Activated B cell treated with CpG ODN at 0.5 μM for 24 hours (primary cell): Measurements from ENCODE around the gene CLIC5. TPM values are rescaled to one million over a fixed set of nuclear protein-coding genes. Genes with fewer than 3 reads are reported as not detected.

Source experiments
- ATAC-seq: fragments of 200-7000 bp; cut with Tn5 transposase; one replicate; pipeline ENCODE4 v1.10.0; 2021; ENCODE audit warnings: low read depth, mild to moderate bottlenecking, moderate library complexity
- CTCF ChIA-PET: fragments of 350-600 bp; sonication (Branson Sonifier 250); formaldehyde crosslinking; loops from one replicate; lab custom pipeline; 2021; ENCODE audit warnings: antibody characterized with exemption; lab: Charles Lee
- POLR2A ChIA-PET: fragments of 350-600 bp; sonication (Branson Sonifier 250); formaldehyde crosslinking; loops from one replicate; lab custom pipeline; 2021; ENCODE audit warnings: antibody characterized with exemption; lab: Charles Lee
- DNase-seq: peaks from one replicate; pipeline ENCODE4 v3.0.0; 2022
- H3K27ac Mint-ChIP-seq: one replicate; pipeline ENCODE4 v1.8.0; 2020; ENCODE audit warnings: mixed read lengths
- H3K27me3 Mint-ChIP-seq: one replicate; pipeline ENCODE4 v1.8.0; 2021; ENCODE audit warnings: mixed read lengths
- H3K36me3 Mint-ChIP-seq: one replicate; pipeline ENCODE4 v1.8.0; 2021; ENCODE audit warnings: low read depth, mixed read lengths
- H3K4me1 Mint-ChIP-seq: one replicate; pipeline ENCODE4 v1.8.0; 2021; ENCODE audit warnings: mixed read lengths
- H3K4me3 Mint-ChIP-seq: one replicate; pipeline ENCODE4 v1.8.0; 2020; ENCODE audit warnings: mild to moderate bottlenecking, mixed read lengths
- H3K9me3 Mint-ChIP-seq: one replicate; pipeline ENCODE4 v1.8.0; 2020; ENCODE audit warnings: mixed read lengths
- intact Hi-C: fragments of 100-400 bp; cut with micrococcal nuclease; formaldehyde crosslinking; loops from one replicate; pipeline ENCODE4 v1.15.1; 2024
- total RNA-seq: library from RNA; stranded (reverse); gene quantifications from 2 replicates; pipeline ENCODE4 v1.2.3, GENCODE V29; 2022
- TF ChIP-seq, protein P1 (sequence below): fragments of 200-600 bp; IDR thresholded peaks from one replicate; pipeline ENCODE4 v1.8.0; 2022; ENCODE audit warnings: antibody characterized with exemption, mild to moderate bottlenecking

CLIC5 gene
- total RNA-seq, 1 donor from 2014 or later: 2.5 TPM

DNA sequence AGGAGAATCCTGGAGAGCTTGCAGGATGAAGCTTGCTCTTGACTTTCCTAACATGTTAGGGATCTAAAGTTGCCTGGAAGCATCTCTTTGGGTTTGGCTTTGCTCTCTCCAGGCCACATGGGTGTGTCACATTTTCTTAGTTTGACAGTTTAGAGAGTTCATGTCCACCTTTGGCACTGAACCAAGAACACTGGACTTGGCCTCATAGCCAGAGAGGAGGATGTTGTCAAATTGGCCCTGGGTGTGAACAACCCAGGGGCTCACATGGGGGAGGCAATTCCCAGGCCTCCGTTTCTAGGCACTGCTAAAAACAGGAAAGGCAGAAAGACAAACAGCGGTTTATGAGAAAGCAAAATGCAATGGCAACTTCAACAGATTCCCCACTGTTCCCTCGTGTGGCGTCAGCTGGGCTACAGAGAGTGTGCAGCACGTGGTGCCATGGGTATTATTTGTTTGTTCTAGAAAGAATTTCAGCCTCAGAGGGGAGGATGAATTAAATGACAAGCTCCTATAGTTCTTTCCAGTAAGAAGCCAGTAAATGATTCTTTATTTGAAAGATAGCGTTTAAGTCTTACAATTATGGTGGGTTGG, 93.9 kb downstream of the CLIC5 start:
- H3K4me1 Mint-ChIP-seq: no peaks in the 10 kb centered on the region
- DNase-seq (no peak), ATAC-seq (no peak)
- H3K9me3 Mint-ChIP-seq: no peaks in the 10 kb centered on the region
- intact Hi-C loops: loop anchor here (1.0 to 5.0 kb wide), 7 partner anchors 89 to 1328 kb away; no protein-coding TSS in a partner anchor
- no peak overlapping the region for H3K4me3 Mint-ChIP-seq
- peaks cover 5% of the 10 kb centered on the region for H3K27me3 Mint-ChIP-seq
- TF ChIP-seq, protein P1, sequence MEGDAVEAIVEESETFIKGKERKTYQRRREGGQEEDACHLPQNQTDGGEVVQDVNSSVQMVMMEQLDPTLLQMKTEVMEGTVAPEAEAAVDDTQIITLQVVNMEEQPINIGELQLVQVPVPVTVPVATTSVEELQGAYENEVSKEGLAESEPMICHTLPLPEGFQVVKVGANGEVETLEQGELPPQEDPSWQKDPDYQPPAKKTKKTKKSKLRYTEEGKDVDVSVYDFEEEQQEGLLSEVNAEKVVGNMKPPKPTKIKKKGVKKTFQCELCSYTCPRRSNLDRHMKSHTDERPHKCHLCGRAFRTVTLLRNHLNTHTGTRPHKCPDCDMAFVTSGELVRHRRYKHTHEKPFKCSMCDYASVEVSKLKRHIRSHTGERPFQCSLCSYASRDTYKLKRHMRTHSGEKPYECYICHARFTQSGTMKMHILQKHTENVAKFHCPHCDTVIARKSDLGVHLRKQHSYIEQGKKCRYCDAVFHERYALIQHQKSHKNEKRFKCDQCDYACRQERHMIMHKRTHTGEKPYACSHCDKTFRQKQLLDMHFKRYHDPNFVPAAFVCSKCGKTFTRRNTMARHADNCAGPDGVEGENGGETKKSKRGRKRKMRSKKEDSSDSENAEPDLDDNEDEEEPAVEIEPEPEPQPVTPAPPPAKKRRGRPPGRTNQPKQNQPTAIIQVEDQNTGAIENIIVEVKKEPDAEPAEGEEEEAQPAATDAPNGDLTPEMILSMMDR: no peak
- CTCF ChIA-PET: interaction anchor here (0.6 to 7.0 kb wide), 16 partner anchors 9 to 1447 kb away, joined by 3 to 176 read pairs (median 4); no protein-coding TSS in a partner anchor
- H3K27ac Mint-ChIP-seq: no peak overlapping the region
- POLR2A ChIA-PET: no interaction called here
- H3K36me3 Mint-ChIP-seq: no peaks in the 10 kb centered on the region

DNA sequence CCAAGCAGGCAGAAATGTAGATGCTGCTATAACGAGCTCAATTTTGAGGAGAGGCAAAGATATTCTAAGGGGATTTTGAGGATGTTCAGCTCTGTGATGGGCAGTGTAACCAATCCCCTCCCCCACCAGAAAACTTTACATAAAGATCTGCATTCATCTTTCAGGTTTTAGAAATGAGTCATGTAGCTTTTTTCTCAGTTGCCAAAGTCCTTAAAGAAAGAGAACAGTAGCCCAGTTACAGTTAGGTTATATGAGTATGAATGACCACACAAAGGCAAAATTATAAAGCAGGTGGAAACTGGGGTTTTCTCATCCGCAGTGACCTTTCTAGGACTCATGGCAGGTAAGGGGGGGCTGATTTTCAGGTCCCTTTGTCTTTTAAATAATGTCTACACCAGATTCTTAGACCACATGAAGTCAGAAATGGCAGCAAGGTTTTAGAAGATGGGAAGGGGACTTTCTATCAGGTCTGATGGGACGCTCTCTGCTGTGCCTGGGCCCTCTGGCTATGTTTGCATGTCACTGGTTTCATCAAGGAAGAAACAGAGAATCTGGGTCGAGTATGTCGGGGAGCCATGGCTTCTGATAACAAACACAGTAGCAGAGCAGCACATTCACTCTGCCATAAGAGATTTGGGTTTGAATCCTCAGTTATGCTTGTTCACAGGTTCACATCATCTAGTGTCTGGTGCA, 94.7 kb downstream of the CLIC5 start:
- intact Hi-C loops: loop anchor here (5.0 kb wide), 2 partner anchors 89 to 624 kb away; no protein-coding TSS in a partner anchor
- TF ChIP-seq, protein P1: no peak
- ATAC-seq: no peak
- no peak for DNase-seq
- no peaks in the 10 kb centered on the region for H3K4me1 Mint-ChIP-seq
- H3K27ac Mint-ChIP-seq: no peak overlapping the region
- H3K9me3 Mint-ChIP-seq: no peaks in the 10 kb centered on the region
- peaks cover 5% of the 10 kb centered on the region for H3K27me3 Mint-ChIP-seq
- no peak overlapping the region for H3K4me3 Mint-ChIP-seq
- H3K36me3 Mint-ChIP-seq: no peaks in the 10 kb centered on the region
- ChIA-PET CTCF (interaction anchor here (0.9 to 7.0 kb wide), 7 partner anchors 9 to 1446 kb away, joined by 3 to 176 read pairs (median 3); no protein-coding TSS in a partner anchor), POLR2A (no interaction called here)

DNA sequence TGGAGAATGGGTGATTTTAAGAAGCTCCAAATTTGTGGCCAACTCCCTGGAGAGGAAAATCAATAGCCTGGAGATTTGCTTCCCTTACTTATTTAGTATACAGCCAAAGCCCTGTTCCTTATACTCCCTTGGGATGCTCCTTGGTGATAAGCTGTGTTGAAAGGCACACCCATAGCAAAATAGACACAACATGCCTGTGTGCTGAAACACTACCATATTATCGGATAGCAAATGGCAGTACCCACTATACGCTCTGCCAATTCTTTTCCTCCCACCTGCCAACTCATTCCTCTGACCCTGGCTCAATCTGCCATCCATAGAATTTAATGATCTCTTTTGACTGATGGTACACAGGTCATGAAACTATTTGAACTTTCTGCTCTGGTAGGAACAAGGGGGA, 98.2 kb downstream of the CLIC5 start:
- TF ChIP-seq, protein P1: no peak
- DNase-seq (no peak), ATAC-seq (no peak)
- Mint-ChIP-seq H3K4me1 (no peaks in the 10 kb centered on the region), H3K27me3 (no peaks in the 10 kb centered on the region), H3K4me3 (no peak overlapping the region), H3K27ac (no peak overlapping the region), H3K36me3 (no peaks in the 10 kb centered on the region), H3K9me3 (no peaks in the 10 kb centered on the region)
- intact Hi-C loops: no loop called here
- ChIA-PET CTCF (interaction anchor here (2.4 kb wide), 1 partner anchor 1262 kb away, joined by 7 read pairs; no protein-coding TSS in a partner anchor), POLR2A (no interaction called here)

DNA sequence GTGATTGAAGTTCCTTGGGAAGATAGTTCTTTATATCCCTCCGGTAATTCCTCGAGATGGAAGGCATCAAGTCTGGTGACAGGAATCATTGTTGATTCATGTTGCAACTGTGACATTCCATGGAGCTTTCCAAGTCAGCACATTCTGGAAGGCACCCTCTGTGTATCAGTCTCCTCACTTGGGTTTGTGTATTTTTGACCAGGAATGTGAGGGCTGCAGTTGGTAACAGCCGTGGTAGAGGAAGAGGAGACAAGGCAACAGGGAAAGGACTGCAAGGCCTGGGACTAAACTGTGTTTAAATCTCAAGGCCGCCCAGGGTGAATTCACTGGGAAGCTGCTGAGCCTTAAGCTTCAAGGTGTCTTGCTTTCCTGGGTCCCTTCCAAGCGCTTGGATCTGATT, 99.0 kb downstream of the CLIC5 start:
- no peak overlapping the region for H3K27ac Mint-ChIP-seq
- H3K4me1 Mint-ChIP-seq: no peaks in the 10 kb centered on the region
- no peaks in the 10 kb centered on the region for H3K9me3 Mint-ChIP-seq
- no peak overlapping the region for H3K4me3 Mint-ChIP-seq
- no peak for ATAC-seq
- no peaks in the 10 kb centered on the region for H3K27me3 Mint-ChIP-seq
- TF ChIP-seq, protein P1: no peak
- ChIA-PET POLR2A (no interaction called here), CTCF (interaction anchor here (2.4 kb wide), 1 partner anchor 1261 kb away, joined by 7 read pairs; no protein-coding TSS in a partner anchor)
- H3K36me3 Mint-ChIP-seq: no peaks in the 10 kb centered on the region
- DNase-seq: no peak
- intact Hi-C loops: no loop called here
